ENCODE data around the gene PTCD3. TPM values are rescaled to one million over a fixed set of nuclear protein-coding genes. Genes with fewer than 3 reads are reported as not detected.

PTCD3 gene
- total and polyA plus RNA-seq, 2 of the 4 experiments (the other 2 are of a cell fraction): 44.0 to 48.9 TPM

- in situ Hi-C loops (cut with MboI; ENCODE audit: low sequenced_read_pairs): no loop called here
- no peak for TF ChIP-seq CTCF (conservative IDR thresholded peaks at IDR 0.05; ENCODE audit: low read depth, low read length)
- no peak for TF ChIP-seq ELK1 (IDR thresholded peaks at IDR 0.05; ENCODE audit: borderline replicate concordance, low read depth, low read length)
- TF ChIP-seq BHLHE40 (IDR thresholded peaks at IDR 0.05; ENCODE audit: low read depth, low read length): no peak
- no peak for TF ChIP-seq CEBPB (IDR thresholded peaks at IDR 0.05; ENCODE audit: low read depth, low read length)
- TF ChIP-seq POLR2A (IDR thresholded peaks at IDR 0.05; ENCODE audit: low read depth, low read length): no peak
- Histone ChIP-seq H2BK5ac (ENCODE audit: low read depth, low read length, poor library complexity, severe bottlenecking) (no peak overlapping the region), H3K27ac (ENCODE audit: insufficient read depth, low read length) (no peak overlapping the region), H2BK15ac (ENCODE audit: low read depth, low read length) (no peak overlapping the region), H2BK120ac (ENCODE audit: low read depth, low read length) (no peak overlapping the region), H2AK9ac (replicated peaks; ENCODE audit: low read depth, low read length, poor library complexity) (no peak overlapping the region), H3K4me2 (ENCODE audit: low read depth, low read length) (no peak overlapping the region), H3K14ac (replicated peaks; ENCODE audit: low read depth, low read length) (no peak overlapping the region), H2BK20ac (ENCODE audit: low read depth, low read length) (no peak overlapping the region), H2AFZ (replicated peaks; ENCODE audit: low read length, poor library complexity) (no peak overlapping the region), H3K56ac (ENCODE audit: extremely low read depth, insufficient read depth, low read length) (no peak overlapping the region), H3K23ac (ENCODE audit: low read depth, low read length) (no peak overlapping the region), H3K9me1 (ENCODE audit: insufficient read depth, low read length) (peaks cover 2% of the 10 kb centered on the region; the same call in 1 of the 2 replicates), H3K4me1 (ENCODE audit: control insufficient read depth, insufficient read depth, low read length) (no peaks in the 10 kb centered on the region), H4K5ac (ENCODE audit: low read depth, low read length) (no peak overlapping the region), H3K18ac (ENCODE audit: low read depth, low read length) (no peak overlapping the region), H4K8ac (ENCODE audit: low read depth in 2 of 2, low read length in 2 of 2) (no peak overlapping the region), H3K36me3 (ENCODE audit: control insufficient read depth, insufficient read depth, low read length) (peaks cover 55% of the 10 kb centered on the region), H3K27me3 (ENCODE audit: control insufficient read depth, insufficient read depth, low read length) (no peaks in the 10 kb centered on the region), H4K20me1 (ENCODE audit: insufficient read depth, low read length) (peaks cover 3% of the 10 kb centered on the region; the same call in 1 of the 2 replicates), H3K9ac (ENCODE audit: low read depth, low read length) (no peak overlapping the region), H2AK5ac (ENCODE audit: low read depth, low read length) (no peak overlapping the region), H4K91ac (ENCODE audit: insufficient read depth, low read depth, low read length) (no peak overlapping the region), H3K4ac (ENCODE audit: low read depth, low read length) (no peak overlapping the region), H3K9me3 (ENCODE audit: control insufficient read depth, insufficient read depth, low read length) (no peaks in the 10 kb centered on the region), H3K79me1 (ENCODE audit: low read depth in 1 of 2, low read length in 2 of 2) (no peaks in the 10 kb centered on the region), H3K4me3 (ENCODE audit: insufficient read depth, low read depth, low read length) (no peak overlapping the region)
- WGBS, 2 experiments (ENCODE audit: extremely low coverage in 2 of 2, insufficient read length in 1 of 2): no CpG with 5 or more reads among the region's 3 CpGs
- ChIA-PET POLR2A (ENCODE audit: unreplicated experiment) (no interaction called here), CTCF (interaction anchor here (0.6 to 0.7 kb wide), 2 partner anchors 63 to 293 kb away, joined by 3 to 5 read pairs; no protein-coding TSS in a partner anchor)
- intact Hi-C loops (cut with micrococcal nuclease): loop anchor here (10.0 kb wide), 1 partner anchor 322 kb away; no protein-coding TSS in a partner anchor
- dilution Hi-C loops (cut with HindIII; ENCODE audit: low sequenced_read_pairs, unreplicated experiment): no loop called here
- ATAC-seq (ENCODE audit: low read depth) (no peak), DNase-seq (no peak)
- BruUV-seq (replicated peaks): no TSS peak
Measured at GRCh38 chr2:86142436-86143257, 36.6 kb downstream of the PTCD3 start.
